CD4-positive, alpha-beta T cell treated with Interferon alpha-2 for 1 hour (primary cell): Measurements from ENCODE around the gene NEK4.
"Not testable (repeated sequence)": the region's sequence is repeated elsewhere in the genome, so short reads cannot be mapped to it uniquely, and the experiment has no call there.

Source experiments
- DNase-seq, 2 donors: peaks; one replicate each; pipeline ENCODE4 v3.0.0-alpha.2; 2020 to 2022

The NEK4 gene

DNA sequence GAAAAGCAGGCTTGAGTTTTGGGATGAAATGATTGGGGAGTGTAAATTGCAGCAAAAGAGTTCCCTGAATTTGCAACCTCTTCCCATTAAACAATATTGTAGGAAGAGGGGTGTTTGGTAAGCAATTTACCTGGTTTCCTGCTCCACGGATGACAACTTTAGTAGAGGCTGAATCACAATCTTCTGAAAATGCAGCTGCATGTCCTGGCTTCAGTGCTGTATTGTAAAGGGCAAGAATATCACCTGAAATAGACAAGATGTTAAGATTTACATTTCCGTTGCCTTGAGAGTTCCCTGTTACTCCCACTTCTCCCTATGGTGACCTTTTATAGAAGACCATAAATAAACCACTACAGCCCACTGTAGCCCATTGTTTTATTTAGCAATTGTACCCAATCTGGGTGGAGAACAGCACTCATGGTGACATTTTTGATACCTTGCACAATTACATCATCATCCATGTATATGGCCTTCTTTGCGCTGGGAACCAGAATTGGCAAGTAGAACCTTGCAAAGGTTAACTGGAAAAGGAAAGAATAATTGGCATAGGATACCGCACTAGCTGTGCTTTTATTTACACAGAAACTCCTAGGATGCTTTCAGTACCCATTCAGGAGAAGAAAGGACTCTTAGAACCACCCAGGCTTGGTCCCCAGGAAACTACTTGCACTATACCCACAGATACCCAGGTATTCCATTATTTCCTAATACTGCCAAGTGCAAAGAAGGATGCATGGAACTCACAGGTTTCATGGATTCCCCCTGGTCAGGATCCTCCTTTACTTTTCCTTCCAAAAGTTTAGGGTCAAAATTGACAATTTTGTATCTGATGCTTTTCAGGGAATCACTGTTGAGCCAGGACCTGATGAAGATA, 74.7 kb downstream of the NEK4 start:
- no peak for DNase-seq

DNA sequence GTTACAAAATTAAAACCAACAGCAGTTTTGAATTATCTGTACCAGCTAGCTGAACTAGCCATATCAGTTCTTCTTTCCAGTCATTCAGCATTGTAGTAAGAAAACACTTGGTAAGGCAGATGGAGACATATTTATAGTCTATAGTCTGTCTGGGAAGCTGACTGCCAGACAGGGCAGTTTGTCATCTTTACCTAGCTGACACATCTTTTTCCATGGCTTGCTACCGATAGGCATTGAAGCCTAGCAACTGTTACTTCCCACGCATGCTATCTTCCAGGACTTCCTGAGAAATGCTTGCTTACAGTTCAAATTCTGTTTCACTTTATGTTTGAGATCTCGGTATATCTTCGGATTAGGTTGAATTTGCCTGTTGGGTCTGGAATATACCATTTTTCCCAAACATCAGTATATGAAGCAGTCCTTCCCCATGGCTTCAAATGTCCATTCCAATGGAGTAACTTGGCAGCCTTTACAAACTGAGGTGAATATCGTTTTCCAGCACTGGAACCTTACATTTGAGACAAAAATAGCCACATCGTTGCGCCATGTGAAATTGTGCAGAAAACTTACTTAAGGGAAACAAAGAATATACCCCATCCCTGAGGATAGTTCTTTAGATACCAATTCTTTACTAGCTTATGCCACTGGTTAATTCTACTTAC, 76.1 kb downstream of the NEK4 start:
- no peak for DNase-seq

DNA sequence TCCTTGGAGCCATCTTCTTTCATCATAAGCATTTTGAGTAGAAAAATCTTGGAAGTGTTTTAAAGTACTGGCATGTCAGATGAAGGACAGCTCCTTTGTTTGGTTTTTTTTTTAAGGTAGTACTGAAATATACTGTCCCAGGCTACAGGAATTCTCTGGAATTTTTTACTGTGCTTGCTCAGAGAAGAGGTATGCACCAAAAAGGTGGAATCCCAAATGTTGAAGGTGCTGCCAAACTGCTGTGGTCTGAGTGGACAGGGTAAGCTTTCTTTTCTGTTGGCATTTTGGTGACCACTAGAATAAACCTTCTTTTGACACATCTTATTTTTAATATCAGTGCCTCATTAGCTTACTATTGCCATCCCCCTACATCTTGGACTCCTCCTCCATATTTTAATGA, 77.7 kb downstream of the NEK4 start:
- no peak for DNase-seq

DNA sequence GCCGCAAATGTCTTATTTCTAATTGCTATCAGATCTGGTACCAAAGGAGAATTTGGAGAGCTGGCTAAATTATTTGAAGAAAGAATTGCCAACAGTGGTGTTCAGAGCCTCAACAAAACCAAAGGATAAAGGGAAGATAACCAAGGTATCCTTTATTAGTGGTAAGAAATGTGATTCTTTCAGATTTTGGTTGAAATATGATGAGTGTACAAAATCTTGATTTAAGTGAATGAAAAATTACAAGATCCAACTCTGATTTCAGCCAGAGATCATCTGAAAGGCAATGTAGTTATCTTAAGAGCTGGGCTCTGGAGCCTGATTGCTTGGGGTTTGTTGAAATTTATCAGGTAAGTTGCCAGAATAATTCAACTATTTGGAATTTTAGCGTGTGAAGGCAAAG, 80.2 kb downstream of the NEK4 start:
- DNase-seq, result no peak

DNA sequence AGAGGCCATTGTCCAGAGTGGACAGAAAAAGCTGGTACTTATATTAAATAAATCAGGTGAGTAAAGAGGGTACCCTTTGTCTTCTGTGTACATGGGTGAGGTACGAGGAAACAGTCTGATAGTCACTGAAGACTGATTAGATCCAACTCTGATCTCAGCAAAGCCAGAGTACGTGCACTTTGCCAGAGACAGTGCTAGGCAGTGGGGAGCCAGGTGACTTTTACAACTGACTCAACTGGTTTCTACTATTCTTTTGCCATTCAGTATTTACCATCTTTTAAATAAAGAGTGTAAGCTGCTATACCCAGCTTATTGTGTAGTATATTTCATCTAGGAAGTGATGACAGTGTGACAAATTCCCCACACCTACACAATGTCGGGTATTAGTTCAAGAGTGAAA, 81.6 kb downstream of the NEK4 start:
- DNase-seq, result no peak

DNA sequence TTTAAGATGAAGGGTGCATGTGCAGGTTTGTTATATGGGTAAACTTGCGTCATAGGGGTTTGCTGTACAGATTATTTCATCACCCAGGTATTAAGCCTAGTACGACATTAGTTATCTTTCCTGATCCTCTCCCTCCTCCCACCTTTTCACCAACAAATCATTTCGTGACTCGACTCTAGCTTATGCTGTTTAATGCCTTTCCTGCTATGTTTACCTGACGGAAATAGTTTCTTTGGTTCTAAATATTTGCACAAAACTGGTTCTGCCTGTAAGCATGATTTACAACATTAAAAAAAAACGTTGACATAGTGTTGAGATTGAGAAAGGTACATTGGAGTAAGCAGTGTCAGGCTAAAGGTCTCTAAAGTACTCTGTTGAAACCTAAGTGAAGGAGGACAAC, 82.5 kb downstream of the NEK4 start:
- no peak for DNase-seq

GRCh38 chr3:52685709-52686691, 84.7 kb downstream of the NEK4 start, which contains the start of the genes GNL3 and PBRM1:
Gene GNL3 (plus strand): TSS chr3:52686032. CDS start chr3:52686093, 61 bp downstream.
Gene PBRM1 (minus strand): TSS chr3:52685913.
- DNase-seq, result peak; percentile 93 to 95

DNA sequence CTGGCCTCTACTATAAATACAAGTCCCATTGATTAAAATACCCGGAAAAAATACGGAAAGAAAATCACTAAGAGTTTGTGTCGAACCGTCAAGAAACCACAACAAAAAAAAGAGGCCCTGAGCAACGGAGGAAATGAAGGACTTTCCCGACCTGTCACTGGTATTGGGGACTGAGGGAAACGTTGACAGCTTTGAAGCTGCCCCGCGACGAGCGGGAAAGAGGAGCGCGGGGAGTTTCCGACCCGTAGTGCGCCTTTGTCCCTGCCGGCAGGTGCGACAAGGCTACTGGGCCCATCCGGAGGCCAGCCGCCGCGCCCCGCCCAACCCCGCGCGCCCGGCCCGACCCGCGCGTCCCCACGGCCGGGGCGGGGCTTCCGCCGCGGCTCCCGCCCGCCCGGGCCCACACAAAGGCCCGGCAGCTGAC, 85.4 kb downstream of the NEK4 start:
- DNase-seq, result peak; percentile 85 to 91

GRCh38 chr3:52684184-52684583, 86.6 kb downstream of the NEK4 start:
- DNase-seq, result no peak

DNA sequence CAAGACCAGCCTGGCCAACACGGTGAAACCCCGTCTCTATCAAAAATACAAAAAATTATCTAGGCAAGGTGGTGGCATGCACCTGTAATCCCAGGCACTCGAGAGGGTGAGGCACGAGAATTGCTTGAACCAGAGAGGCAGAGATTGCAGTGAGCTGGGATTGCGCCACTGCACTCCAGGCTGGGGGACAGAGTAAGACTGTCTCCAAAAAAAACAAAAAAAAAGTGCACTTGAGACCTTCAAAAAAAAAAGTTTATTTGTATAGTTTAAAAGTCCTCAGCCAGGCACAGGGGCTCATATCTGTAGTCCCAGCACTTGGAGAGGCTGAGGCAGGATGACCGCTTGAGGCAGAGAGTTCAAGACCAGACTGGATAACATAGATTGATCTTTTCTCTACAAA, 87.1 kb downstream of the NEK4 start:
- no peak for DNase-seq

DNA sequence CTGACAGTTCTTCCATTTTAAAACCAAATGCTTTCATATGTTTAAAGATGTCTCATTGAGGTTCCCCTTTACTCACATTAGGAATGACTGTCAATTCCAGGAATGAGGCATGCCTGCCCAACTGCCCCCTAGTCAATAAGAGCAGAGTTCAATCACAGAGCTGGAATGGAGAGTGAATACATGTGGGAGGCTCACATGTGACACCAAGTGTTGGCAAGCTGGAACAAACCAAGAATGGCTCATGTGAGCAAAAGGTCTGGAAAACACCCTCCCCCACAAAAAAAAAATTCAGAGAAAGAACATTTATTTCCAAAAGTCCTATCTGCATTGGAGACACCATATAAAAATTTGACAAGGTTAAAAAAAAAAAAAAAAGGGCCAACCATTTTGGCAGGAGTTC, 88.7 kb downstream of the NEK4 start:
- no peak for DNase-seq

DNA sequence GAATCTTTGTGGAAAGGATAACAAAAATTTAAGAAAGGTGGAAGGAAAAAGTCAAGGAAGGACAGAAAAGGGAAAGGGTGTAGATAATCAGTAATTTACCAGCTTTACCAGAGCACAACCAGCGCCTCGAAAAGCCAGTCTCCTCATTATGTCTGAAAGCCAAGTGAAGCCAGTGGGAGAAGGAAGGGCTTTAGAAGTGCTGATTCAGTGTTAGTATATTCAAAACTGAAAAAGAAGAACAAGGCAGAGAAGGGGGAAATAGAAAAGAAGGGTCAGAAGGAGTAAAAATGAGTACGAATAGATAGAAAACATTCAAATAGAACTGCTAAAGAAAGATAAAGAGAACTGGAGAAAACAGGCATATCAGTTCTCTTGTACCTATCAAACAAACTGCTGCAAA, 89.1 kb downstream of the NEK4 start:
- DNase-seq, result no peak

- DNase-seq, result no peak
Observed at GRCh38 chr3:52679811-52680210, 90.9 kb downstream of the NEK4 start.

DNA sequence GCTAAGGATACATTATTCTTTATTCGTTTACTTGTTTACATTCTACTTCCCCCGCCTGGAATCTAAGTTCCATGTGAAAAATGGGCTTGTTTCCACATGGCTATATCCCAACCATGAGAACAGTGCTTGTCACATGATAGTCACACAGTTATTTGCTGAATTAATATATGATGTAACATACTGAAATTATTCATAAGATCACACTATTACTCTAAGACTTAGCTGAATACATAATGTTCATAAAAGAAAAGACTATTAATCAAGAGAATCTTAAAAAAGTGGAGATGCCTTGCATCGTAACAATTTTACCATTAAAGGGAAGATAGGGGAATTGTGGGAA, 91.6 kb downstream of the NEK4 start:
- no peak for DNase-seq

- DNase-seq, result no peak
Observed at GRCh38 chr3:52678265-52679198, 92.2 kb downstream of the NEK4 start.

- not testable (repeated sequence) for DNase-seq
Observed at GRCh38 chr3:52676201-52676600, 94.5 kb downstream of the NEK4 start.

DNA sequence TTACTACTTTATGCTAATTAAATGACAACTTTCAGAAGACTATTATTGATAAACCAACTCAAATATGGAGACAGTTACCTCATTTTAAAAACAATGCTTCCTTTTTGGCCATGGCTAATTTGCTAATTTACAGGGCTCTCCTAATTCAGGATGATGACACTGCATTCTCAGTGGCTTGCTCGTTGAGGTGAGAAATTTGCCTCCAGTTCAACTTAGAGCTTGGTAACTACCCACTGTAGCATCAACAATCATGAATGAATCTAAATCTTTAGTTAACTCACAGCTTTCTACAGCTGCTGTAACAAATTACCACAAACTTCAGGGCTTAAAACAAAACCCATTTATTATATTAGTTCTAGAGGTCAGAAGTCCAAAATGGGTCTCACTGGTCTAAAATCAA, 99.1 kb downstream of the NEK4 start:
- no peak for DNase-seq

- DNase-seq, result peak; percentile 26 to 39
Observed at GRCh38 chr3:52670621-52671521, 99.9 kb downstream of the NEK4 start.

DNA sequence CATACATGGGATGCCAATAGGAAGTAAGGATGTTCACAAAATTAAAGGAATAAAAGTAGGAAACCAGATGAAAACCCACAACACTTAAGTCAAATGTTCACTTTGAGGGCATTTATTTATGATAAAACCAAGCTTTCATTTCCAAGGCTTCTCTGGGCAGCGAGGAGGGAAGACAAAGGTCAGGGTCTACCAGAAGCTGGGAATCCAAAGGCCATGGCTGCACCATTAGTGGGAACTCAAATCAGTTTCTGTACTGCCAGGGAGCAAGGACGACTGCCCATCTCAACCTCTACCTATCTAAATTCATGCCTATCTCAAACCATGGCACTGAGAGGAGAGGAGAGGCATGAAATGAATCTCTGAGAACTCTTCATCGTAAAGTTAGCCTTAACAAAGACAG, 107.6 kb downstream of the NEK4 start:
- no peak for DNase-seq

DNA sequence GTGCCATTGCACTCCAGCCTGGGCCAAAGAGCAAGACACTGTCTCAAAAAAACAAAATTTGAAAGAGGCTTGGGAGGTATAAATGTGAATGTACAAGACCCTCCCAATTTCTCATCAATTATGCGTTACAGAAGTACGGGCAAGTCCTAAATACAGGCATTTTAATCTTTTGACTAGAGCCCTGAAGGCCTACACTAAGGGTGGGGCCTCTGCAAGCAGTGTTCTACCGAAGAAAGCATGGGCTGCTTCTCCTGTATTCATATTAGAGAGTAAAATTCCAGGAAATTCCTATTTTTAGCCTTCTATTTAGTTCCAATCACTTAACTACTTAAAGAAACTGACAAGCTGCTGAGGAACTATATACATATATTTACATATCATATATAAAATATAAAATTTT, 110.7 kb downstream of the NEK4 start:
- DNase-seq, result no peak
